ENCODE results near the gene PNN. TPM values are rescaled to one million over a fixed set of nuclear protein-coding genes. Genes with fewer than 3 reads are reported as not detected.
A peak's percentile ranks its signal among the peaks of the same experiment; 100 is the strongest.
"Not testable (repeated sequence)": the region's sequence is repeated elsewhere in the genome, so short reads cannot be mapped to it uniquely, and the experiment has no call there.

The PNN gene
- total RNA-seq, 2 experiments from 2014 or later, result 76.8 to 91.2 TPM

- Mint-ChIP-seq H3K27me3 (no peaks in the 10 kb centered on the region), H3K36me3 (ENCODE audit: low read depth) (peaks cover 2% of the 10 kb centered on the region), H3K4me3 (no peak overlapping the region), H3K9me3 (peaks cover 5% of the 10 kb centered on the region), H3K27ac (no peak overlapping the region), H3K4me1 (peaks cover 18% of the 10 kb centered on the region)
- ChIA-PET CTCF (interaction anchor here (0.9 to 1.6 kb wide), 3 partner anchors 8 to 49 kb away, joined by 3 read pairs; partner anchors contain the start of gene TRAPPC6B), POLR2A (no interaction called here)
- no peak for DNase-seq
Observed at GRCh38 chr14:39219075-39219499, 44.0 kb downstream of the PNN start.

GRCh38 chr14:39220473-39220872, 45.4 kb downstream of the PNN start:
- Mint-ChIP-seq H3K4me1 (peaks cover 20% of the 10 kb centered on the region), H3K27ac (peak overlapping the region; percentile 41)
- H3K27me3 Mint-ChIP-seq; DNase-seq; H3K4me3 Mint-ChIP-seq; H3K9me3 Mint-ChIP-seq; H3K36me3 Mint-ChIP-seq (ENCODE audit: low read depth); POLR2A ChIA-PET; CTCF ChIA-PET: not testable (repeated sequence)

GRCh38 chr14:39228044-39228443, 53.0 kb downstream of the PNN start:
- no peak for DNase-seq
- no peaks in the 10 kb centered on the region for H3K27me3 Mint-ChIP-seq
- peaks cover 52% of the 10 kb centered on the region for H3K4me1 Mint-ChIP-seq
- no peaks in the 10 kb centered on the region for H3K9me3 Mint-ChIP-seq
- peak overlapping the region; percentile 94 for H3K27ac Mint-ChIP-seq
- peaks cover 2% of the 10 kb centered on the region for H3K36me3 Mint-ChIP-seq (ENCODE audit: low read depth)
- POLR2A ChIA-PET, result no interaction called here
- no peak overlapping the region for H3K4me3 Mint-ChIP-seq
- CTCF ChIA-PET, result interaction anchor here (0.8 to 1.3 kb wide), 2 partner anchors 10 to 206 kb away, joined by 3 read pairs; no protein-coding TSS in a partner anchor

- Mint-ChIP-seq H3K27me3 (no peaks in the 10 kb centered on the region), H3K4me3 (peak overlapping the region; percentile 39), H3K4me1 (peaks cover 55% of the 10 kb centered on the region), H3K27ac (peak overlapping the region; percentile 94), H3K36me3 (ENCODE audit: low read depth) (peaks cover 2% of the 10 kb centered on the region), H3K9me3 (no peaks in the 10 kb centered on the region)
- DNase-seq, result no peak
- CTCF ChIA-PET, result interaction anchor here (0.6 to 1.7 kb wide), 5 partner anchors 15 to 203 kb away, joined by 3 to 4 read pairs (median 3); no protein-coding TSS in a partner anchor
- POLR2A ChIA-PET, result interaction anchor here (0.8 to 1.5 kb wide), 3 partner anchors 58 to 197 kb away, joined by 3 to 7 read pairs (median 3); partner anchors contain the start of gene TRAPPC6B
Observed at GRCh38 chr14:39228509-39229221, 53.6 kb downstream of the PNN start.

GRCh38 chr14:39229222-39229543, 54.1 kb downstream of the PNN start:
- Mint-ChIP-seq H3K4me3 (peak overlapping the region; percentile 39), H3K27ac (peak overlapping the region; percentile 94), H3K27me3 (no peaks in the 10 kb centered on the region), H3K4me1 (peaks cover 58% of the 10 kb centered on the region), H3K9me3 (no peaks in the 10 kb centered on the region), H3K36me3 (ENCODE audit: low read depth) (peaks cover 2% of the 10 kb centered on the region)
- ChIA-PET CTCF (interaction anchor here (0.6 to 1.7 kb wide), 5 partner anchors 16 to 202 kb away, joined by 3 to 4 read pairs (median 3); no protein-coding TSS in a partner anchor), POLR2A (interaction anchor here (0.7 to 1.5 kb wide), 4 partner anchors 59 to 203 kb away, joined by 3 to 7 read pairs (median 3); partner anchors contain the start of genes FBXO33 and TRAPPC6B)
- peak; percentile 80 for DNase-seq

GRCh38 chr14:39229601-39230110, 54.6 kb downstream of the PNN start:
- ChIA-PET CTCF (interaction anchor here (0.6 to 1.7 kb wide), 5 partner anchors 16 to 202 kb away, joined by 3 to 4 read pairs (median 3); no protein-coding TSS in a partner anchor), POLR2A (interaction anchor here (0.7 to 1.5 kb wide), 4 partner anchors 59 to 203 kb away, joined by 3 to 7 read pairs (median 3); partner anchors contain the start of genes FBXO33 and TRAPPC6B)
- H3K4me1 Mint-ChIP-seq, result peaks cover 59% of the 10 kb centered on the region
- H3K36me3 Mint-ChIP-seq (ENCODE audit: low read depth), result peaks cover 2% of the 10 kb centered on the region
- no peaks in the 10 kb centered on the region for H3K27me3 Mint-ChIP-seq
- H3K9me3 Mint-ChIP-seq, result no peaks in the 10 kb centered on the region
- DNase-seq, result peak; percentile 13
- H3K4me3 Mint-ChIP-seq, result peak overlapping the region; percentile 2
- H3K27ac Mint-ChIP-seq, result peak overlapping the region; percentile 94

- POLR2A ChIA-PET, result interaction anchor here (0.6 kb wide), 1 partner anchor 47 kb away, joined by 4 read pairs; no protein-coding TSS in a partner anchor
- Mint-ChIP-seq H3K27me3 (no peaks in the 10 kb centered on the region), H3K36me3 (ENCODE audit: low read depth) (peaks cover 2% of the 10 kb centered on the region), H3K4me3 (no peak overlapping the region), H3K27ac (peak overlapping the region; percentile 85), H3K9me3 (no peaks in the 10 kb centered on the region), H3K4me1 (peaks cover 57% of the 10 kb centered on the region)
- DNase-seq, result no peak
- CTCF ChIA-PET, result interaction anchor here (1.0 to 2.1 kb wide), 4 partner anchors 16 to 50 kb away, joined by 3 to 5 read pairs (median 4); no protein-coding TSS in a partner anchor
Observed at GRCh38 chr14:39230416-39231035, 55.5 kb downstream of the PNN start.

- POLR2A ChIA-PET, result interaction anchor here (1.3 kb wide), 1 partner anchor 194 kb away, joined by 7 read pairs; no protein-coding TSS in a partner anchor
- H3K36me3 Mint-ChIP-seq (ENCODE audit: low read depth); H3K4me3 Mint-ChIP-seq; H3K9me3 Mint-ChIP-seq; H3K27me3 Mint-ChIP-seq: not testable (repeated sequence)
- peaks cover 62% of the 10 kb centered on the region for H3K4me1 Mint-ChIP-seq
- H3K27ac Mint-ChIP-seq, result peak overlapping the region; percentile 3
- peak; percentile 68 for DNase-seq
- CTCF ChIA-PET, result interaction anchor here (0.6 to 2.1 kb wide), 10 partner anchors 15 to 200 kb away, joined by 3 to 5 read pairs (median 3); partner anchors contain the start of gene FBXO33
Observed at GRCh38 chr14:39231751-39232553, 56.9 kb downstream of the PNN start.

Other genes starting within 250 kb of the PNN start
- gene SEC23A, start 72.0 kb upstream of the PNN start, total RNA-seq, result 10 to 100 TPM; 49.4 to 61.7 TPM
- gene GEMIN2, start 60.9 kb upstream of the PNN start, total RNA-seq, result 10 to 100 TPM; 20.4 to 21.2 TPM
- gene TRAPPC6B, start 4.9 kb upstream of the PNN start, total RNA-seq, result 10 to 100 TPM; 29.4 to 31.3 TPM
- gene MIA2, start 58.7 kb downstream of the PNN start, total RNA-seq, result 10 to 100 TPM; 25.5 to 28.2 TPM

All from activated CD4-positive, alpha-beta T cell treated with anti-CD3 and anti-CD28 coated beads, Interleukin-2, amount 10 ng/mL, durations not matched to agents 7 days and 5 days (primary cell).